ENCODE results near the gene LASP1.

DNA sequence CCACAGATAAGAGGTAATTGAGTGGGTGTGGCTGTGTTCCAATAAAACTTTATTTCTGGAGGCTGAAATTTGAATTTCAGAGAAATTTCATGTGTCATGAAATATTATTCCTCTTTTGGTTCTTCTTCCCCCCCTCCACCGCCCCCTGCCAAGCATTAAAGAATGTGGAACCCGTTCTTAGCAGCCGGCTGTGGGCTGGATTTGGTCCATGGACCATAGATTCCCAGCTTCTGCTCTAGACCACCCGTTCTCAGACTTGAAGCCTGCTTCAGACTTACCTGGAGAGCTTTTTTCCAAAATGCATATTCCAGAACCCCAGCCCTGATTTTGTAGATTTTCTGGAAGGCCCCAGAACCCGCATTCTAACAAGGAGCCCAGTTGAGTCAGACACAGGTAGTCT, 40.5 kb downstream of the LASP1 start:
- TF ChIP-seq SUZ12 (IDR thresholded peaks at IDR 0.05; ENCODE audit: extremely low read depth, insufficient read depth, insufficient read length) (no peak), YY1 (IDR thresholded peaks at IDR 0.05; ENCODE audit: insufficient read depth, insufficient read length) (no peak), ZNF274 (IDR thresholded peaks at IDR 0.05; ENCODE audit: low read depth, low read length) (no peak)

Data from NT2/D1 (cell line).